Activated CD8-positive, alpha-beta T cell treated with anti-CD3 and anti-CD28 coated beads for 36 hours (primary cell): ENCODE results near the gene RBM18. TPM values are rescaled to one million over a fixed set of nuclear protein-coding genes. Genes with fewer than 3 reads are reported as not detected.

ENCODE experiments used
- ATAC-seq: fragments of 200-7000 bp; cut with Tn5 transposase; one replicate; pipeline ENCODE4 v1.10.0; 2021; ENCODE audit warnings: mild to moderate bottlenecking, moderate library complexity
- CTCF ChIA-PET: fragments of 350-600 bp; sonication (Branson Sonifier 250); formaldehyde crosslinking; loops from one replicate; lab custom pipeline; 2021; ENCODE audit warnings: antibody characterized with exemption; lab: Charles Lee
- POLR2A ChIA-PET: fragments of 350-600 bp; sonication (Branson Sonifier 250); formaldehyde crosslinking; loops from one replicate; lab custom pipeline; 2021; ENCODE audit warnings: antibody characterized with exemption; lab: Charles Lee
- DNase-seq: peaks from one replicate; pipeline ENCODE4 v3.0.0-alpha.2; 2020
- H3K27ac Mint-ChIP-seq: one replicate; pipeline ENCODE4 v1.8.0; 2021; ENCODE audit warnings: mild to moderate bottlenecking, mixed read lengths
- H3K27me3 Mint-ChIP-seq: one replicate; pipeline ENCODE4 v1.8.0; 2021; ENCODE audit warnings: mixed read lengths
- H3K36me3 Mint-ChIP-seq: one replicate; pipeline ENCODE4 v1.8.0; 2021; ENCODE audit warnings: low read depth, mixed read lengths
- H3K4me1 Mint-ChIP-seq: one replicate; pipeline ENCODE4 v1.8.0; 2021; ENCODE audit warnings: low read depth, mixed read lengths
- H3K4me3 Mint-ChIP-seq: one replicate; pipeline ENCODE4 v1.8.0; 2021; ENCODE audit warnings: mild to moderate bottlenecking, moderate library complexity, mixed read lengths
- H3K9me3 Mint-ChIP-seq: one replicate; pipeline ENCODE4 v1.8.0; 2021; ENCODE audit warnings: mixed read lengths
- intact Hi-C: fragments of 100-400 bp; cut with micrococcal nuclease; formaldehyde crosslinking; loops from one replicate; pipeline ENCODE4 v1.10.0; 2022
- total RNA-seq, 2 experiments: library from RNA; stranded (reverse); gene quantifications; one replicate each; pipeline ENCODE4 v1.2.3, GENCODE V29; 2021
- TF ChIP-seq, protein P1 (sequence below): fragments of 200-600 bp; IDR thresholded peaks from one replicate; pipeline ENCODE4 v1.8.0; 2022; ENCODE audit warnings: antibody characterized with exemption, mild to moderate bottlenecking

RBM18 gene
- total RNA-seq, 2 experiments from 2014 or later: 24.3 to 28.6 TPM

DNA sequence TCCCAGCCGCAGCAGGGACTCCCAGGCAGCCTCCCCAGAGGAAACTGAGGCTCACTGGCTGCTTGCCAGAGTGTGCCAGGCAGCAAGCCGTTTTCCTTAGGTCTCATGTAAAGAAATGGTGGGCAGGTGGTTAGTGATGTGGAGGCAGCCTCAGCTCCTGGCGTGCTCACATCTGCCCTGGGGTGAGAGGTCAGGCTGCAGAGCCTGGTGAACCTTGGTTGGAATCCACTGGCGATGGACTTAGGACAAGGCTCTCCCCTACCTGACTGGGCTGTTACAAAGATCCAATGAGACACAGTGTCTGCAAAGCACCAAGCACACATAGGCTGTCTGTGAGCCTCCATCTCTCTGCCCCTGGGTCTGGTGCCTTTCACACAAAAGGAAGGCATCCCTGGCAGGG is 66.8 kb downstream of the RBM18 start:
- Mint-ChIP-seq H3K36me3 (no peaks in the 10 kb centered on the region), H3K27ac (no peak overlapping the region), H3K27me3 (peaks cover 5% of the 10 kb centered on the region), H3K4me3 (no peak overlapping the region), H3K4me1 (no peaks in the 10 kb centered on the region), H3K9me3 (no peaks in the 10 kb centered on the region)
- DNase-seq: no peak
- POLR2A ChIA-PET: no interaction called here
- ATAC-seq: no peak
- intact Hi-C loops: no loop called here
- CTCF ChIA-PET: no interaction called here
- TF ChIP-seq, protein P1, sequence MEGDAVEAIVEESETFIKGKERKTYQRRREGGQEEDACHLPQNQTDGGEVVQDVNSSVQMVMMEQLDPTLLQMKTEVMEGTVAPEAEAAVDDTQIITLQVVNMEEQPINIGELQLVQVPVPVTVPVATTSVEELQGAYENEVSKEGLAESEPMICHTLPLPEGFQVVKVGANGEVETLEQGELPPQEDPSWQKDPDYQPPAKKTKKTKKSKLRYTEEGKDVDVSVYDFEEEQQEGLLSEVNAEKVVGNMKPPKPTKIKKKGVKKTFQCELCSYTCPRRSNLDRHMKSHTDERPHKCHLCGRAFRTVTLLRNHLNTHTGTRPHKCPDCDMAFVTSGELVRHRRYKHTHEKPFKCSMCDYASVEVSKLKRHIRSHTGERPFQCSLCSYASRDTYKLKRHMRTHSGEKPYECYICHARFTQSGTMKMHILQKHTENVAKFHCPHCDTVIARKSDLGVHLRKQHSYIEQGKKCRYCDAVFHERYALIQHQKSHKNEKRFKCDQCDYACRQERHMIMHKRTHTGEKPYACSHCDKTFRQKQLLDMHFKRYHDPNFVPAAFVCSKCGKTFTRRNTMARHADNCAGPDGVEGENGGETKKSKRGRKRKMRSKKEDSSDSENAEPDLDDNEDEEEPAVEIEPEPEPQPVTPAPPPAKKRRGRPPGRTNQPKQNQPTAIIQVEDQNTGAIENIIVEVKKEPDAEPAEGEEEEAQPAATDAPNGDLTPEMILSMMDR: no peak

DNA sequence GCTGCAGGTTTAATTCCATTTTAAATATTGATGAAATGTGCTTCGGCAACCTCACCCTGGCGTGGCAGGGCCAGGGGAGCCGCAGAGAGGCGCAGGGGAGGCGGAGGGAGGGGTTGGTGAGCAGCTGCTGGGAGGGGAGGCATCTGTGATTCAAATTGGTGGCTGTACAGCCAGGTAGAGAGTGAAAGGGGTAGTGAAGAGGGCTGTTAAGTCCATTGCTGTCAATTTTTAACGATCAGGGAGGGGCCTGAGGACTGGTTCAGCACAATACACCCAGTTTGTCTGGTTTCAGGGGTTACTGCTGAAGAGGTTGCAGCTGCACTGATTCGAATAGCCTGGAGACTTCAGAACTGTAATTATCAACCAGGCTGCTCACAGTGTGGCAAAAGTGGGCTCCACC is 67.2 kb downstream of the RBM18 start:
- H3K4me3 Mint-ChIP-seq: no peak overlapping the region
- POLR2A ChIA-PET: no interaction called here
- intact Hi-C loops: no loop called here
- DNase-seq (no peak), ATAC-seq (no peak)
- CTCF ChIA-PET: no interaction called here
- no peaks in the 10 kb centered on the region for H3K36me3 Mint-ChIP-seq
- peaks cover 5% of the 10 kb centered on the region for H3K27me3 Mint-ChIP-seq
- H3K9me3 Mint-ChIP-seq: no peaks in the 10 kb centered on the region
- no peaks in the 10 kb centered on the region for H3K4me1 Mint-ChIP-seq
- TF ChIP-seq, protein P1: no peak
- H3K27ac Mint-ChIP-seq: no peak overlapping the region

DNA sequence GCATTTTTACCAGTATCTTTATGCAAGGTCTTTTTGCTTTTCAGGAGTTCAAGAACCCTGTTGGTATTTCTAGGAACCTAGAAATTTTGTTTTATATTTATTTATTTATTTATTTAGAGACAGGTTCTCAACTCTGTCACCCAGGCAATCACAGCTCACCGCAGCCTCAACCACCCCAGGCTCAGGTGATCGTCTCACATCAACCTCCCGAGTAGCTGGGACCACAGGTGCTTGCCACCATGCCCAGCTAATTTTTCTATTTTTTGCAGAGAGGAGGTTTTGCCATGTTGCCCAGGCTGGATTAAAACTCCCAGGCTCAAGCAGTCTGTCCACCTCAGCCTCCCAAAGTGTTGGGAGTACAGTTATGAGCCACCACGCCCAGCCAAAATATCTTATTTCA is 68.8 kb downstream of the RBM18 start:
- H3K27ac Mint-ChIP-seq: no peak overlapping the region
- CTCF ChIA-PET: no interaction called here
- intact Hi-C loops: no loop called here

DNA sequence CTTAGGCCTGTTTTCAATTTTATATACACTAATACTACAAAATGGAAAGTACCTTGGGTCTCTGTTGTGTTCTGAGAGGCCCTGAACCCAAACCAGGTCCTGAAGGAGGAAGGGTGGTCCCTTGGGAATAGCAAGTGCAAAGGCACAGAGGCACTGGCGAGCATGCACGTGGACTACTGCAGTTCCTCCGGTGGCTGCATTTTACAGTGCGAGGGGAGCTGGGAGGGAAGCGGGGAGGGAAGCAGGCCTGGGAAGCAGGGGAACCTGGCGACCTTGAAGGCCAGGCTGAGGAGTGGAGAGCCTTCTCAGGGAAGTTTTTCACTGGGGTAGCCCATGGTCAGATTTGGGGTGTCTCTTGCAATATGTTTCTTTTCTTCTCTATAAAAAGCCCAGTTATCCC is 71.0 kb downstream of the RBM18 start:
- ATAC-seq (no peak), DNase-seq (no peak)
- ChIA-PET POLR2A (no interaction called here), CTCF (no interaction called here)
- H3K4me1 Mint-ChIP-seq: no peaks in the 10 kb centered on the region
- TF ChIP-seq, protein P1: no peak
- intact Hi-C loops: no loop called here
- no peaks in the 10 kb centered on the region for H3K9me3 Mint-ChIP-seq
- peaks cover 5% of the 10 kb centered on the region for H3K27me3 Mint-ChIP-seq
- no peak overlapping the region for H3K27ac Mint-ChIP-seq
- H3K36me3 Mint-ChIP-seq: no peaks in the 10 kb centered on the region
- no peak overlapping the region for H3K4me3 Mint-ChIP-seq

More for the DNA sequence above, 68.8 kb downstream of the RBM18 start:
- POLR2A ChIA-PET: no interaction called here
- TF ChIP-seq, protein P1: no peak
- no peak overlapping the region for H3K4me3 Mint-ChIP-seq
- no peak for ATAC-seq
- no peaks in the 10 kb centered on the region for H3K4me1 Mint-ChIP-seq
- no peak for DNase-seq
- H3K27me3 Mint-ChIP-seq: peaks cover 5% of the 10 kb centered on the region
- no peaks in the 10 kb centered on the region for H3K36me3 Mint-ChIP-seq
- H3K9me3 Mint-ChIP-seq: no peaks in the 10 kb centered on the region

DNA sequence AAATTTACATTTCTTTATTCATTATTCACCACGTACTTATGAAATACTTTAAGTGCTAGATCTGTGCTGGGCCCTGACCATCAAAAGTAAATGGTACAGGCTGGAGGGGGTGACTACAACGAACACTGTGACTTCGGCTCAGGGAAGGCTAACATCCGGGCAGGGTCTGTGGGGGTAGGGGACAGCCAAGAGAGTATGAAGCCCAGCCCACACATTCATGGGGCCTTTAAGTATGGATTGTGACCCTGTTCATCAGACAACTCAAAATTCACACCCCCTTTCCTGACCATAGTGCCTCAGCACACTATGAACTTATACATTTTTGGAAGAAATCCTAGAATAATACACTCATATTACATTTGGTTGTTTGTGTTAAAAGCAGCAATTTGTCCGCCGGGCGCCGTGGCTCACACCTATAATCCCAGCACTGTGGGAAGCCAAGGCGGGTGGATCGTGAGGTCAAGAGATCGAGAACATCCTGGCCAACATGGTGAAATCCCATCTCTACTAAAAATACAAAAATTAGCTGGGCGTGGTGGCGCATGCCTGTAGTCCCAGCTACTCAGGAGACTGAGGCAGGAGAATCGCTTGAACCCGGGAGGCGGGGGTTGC is 71.6 kb downstream of the RBM18 start:
- Mint-ChIP-seq H3K27me3 (peaks cover 2% of the 10 kb centered on the region), H3K4me3 (no peak overlapping the region), H3K36me3 (no peaks in the 10 kb centered on the region), H3K27ac (no peak overlapping the region), H3K4me1 (no peaks in the 10 kb centered on the region), H3K9me3 (no peaks in the 10 kb centered on the region)
- TF ChIP-seq, protein P1: no peak
- intact Hi-C loops: no loop called here
- ChIA-PET POLR2A (interaction anchor here (0.8 kb wide), 1 partner anchor 10 kb away, joined by 3 read pairs; no protein-coding TSS in a partner anchor), CTCF (no interaction called here)
- ATAC-seq (no peak), DNase-seq (no peak)
